ENCODE measurements around the gene CDON. TPM values are rescaled to one million over a fixed set of nuclear protein-coding genes. Genes with fewer than 3 reads are reported as not detected.

CDON gene
- polyA plus RNA-seq, 4 donors: 1.7 to 9.0 TPM; not detected in 2

DNA sequence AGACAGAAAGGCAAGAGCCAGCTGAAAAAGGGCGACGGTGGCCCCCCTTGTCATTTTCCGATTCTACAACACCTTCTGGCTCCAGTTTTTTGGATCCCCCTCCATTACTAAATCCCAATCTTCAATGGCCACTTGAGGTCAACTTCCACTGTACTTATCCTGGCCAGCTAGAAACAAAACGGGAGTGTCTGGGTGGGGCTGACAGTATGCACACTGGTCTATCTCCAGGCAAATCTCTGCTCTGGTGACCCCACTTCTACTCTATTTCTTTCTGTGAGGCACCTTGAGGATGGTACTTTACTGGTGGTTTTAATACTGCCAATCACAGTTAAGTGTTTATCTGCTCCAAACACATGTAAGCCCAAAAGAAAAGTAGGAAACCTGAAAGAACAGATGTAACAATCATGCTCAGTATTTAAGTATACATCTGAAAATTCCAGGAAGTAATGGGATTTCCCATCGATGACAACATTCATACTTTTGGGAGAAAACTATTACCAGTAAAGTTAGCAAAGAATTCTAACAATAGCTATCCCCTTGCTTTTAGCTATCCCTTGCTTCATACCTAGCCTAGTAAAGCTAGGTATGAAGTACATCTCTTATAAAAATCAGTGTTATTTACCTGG is 16.0 kb downstream of the CDON start:
- H3K9me3 ChIP-seq (ENCODE audit: control insufficient read depth in 2 of 2, insufficient read depth in 1 of 2, low read depth in 1 of 2, low read length in 1 of 2): no peaks in the 10 kb centered on the region
- H3K4me1 ChIP-seq (ENCODE audit: control insufficient read depth in 3 of 3, insufficient read depth in 2 of 3, low read depth in 1 of 3, low read length in 2 of 3): no peaks in the 10 kb centered on the region
- H3K4me3 ChIP-seq (ENCODE audit: low read depth in 1 of 3, low read length in 3 of 3): no peak overlapping the region
- DNase-seq (no peak), FAIRE-seq (no peak)
- no peaks in the 10 kb centered on the region for H3K27me3 ChIP-seq (ENCODE audit: control insufficient read depth in 3 of 3, insufficient read depth in 3 of 3, low read length in 3 of 3)
- peaks cover 0 to 7% (median 0%) of the 10 kb centered on the region in 3 donors for H3K36me3 ChIP-seq (ENCODE audit: control insufficient read depth in 3 of 3, insufficient read depth in 2 of 3, low read depth in 1 of 3, low read length in 3 of 3)
- 77 to 82% (median 79%) methylated on average over 5 of the region's 5 CpGs for WGBS, 3 donors
- no peak overlapping the region for H3K27ac ChIP-seq (ENCODE audit: low read depth in 1 of 3, low read length in 2 of 3)

- H3K9me3 ChIP-seq (ENCODE audit: control insufficient read depth in 2 of 2, insufficient read depth in 1 of 2, low read depth in 1 of 2, low read length in 1 of 2): no peaks in the 10 kb centered on the region
- FAIRE-seq: no peak
These were observed 23.0 kb downstream of the CDON start for GRCh38 chr11:126039485-126040271.

DNA sequence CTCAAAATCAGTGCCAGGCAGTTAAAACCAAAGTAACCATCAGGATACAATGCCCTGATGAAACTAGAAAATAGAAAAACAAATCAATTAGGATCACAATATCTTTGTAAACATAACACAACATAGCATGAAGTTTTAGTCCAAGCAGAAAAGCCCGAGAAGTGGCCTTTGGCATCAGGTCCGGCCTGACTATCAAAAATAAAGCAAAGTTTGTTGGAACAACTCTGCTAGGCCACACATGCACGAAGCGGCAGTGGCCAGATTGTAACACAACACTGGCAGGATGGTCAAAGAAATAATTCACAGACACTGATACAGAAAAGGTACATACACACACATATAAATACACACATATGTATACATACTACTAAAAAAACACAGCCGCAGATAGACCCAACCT is 26.9 kb downstream of the CDON start:
- Histone ChIP-seq H3K27me3 (ENCODE audit: control insufficient read depth in 3 of 3, insufficient read depth in 3 of 3, low read length in 3 of 3) (peaks cover 0 to 3% (median 0%) of the 10 kb centered on the region in 3 donors), H3K9me3 (ENCODE audit: control insufficient read depth in 2 of 2, insufficient read depth in 1 of 2, low read depth in 1 of 2, low read length in 1 of 2) (no peaks in the 10 kb centered on the region), H3K4me3 (ENCODE audit: low read depth in 1 of 3, low read length in 3 of 3) (no peak overlapping the region), H3K27ac (ENCODE audit: low read depth in 1 of 3, low read length in 2 of 3) (no peak overlapping the region), H3K4me1 (ENCODE audit: control insufficient read depth in 3 of 3, insufficient read depth in 2 of 3, low read depth in 1 of 3, low read length in 2 of 3) (peaks cover 0 to 4% (median 0%) of the 10 kb centered on the region in 3 donors), H3K36me3 (ENCODE audit: control insufficient read depth in 3 of 3, insufficient read depth in 2 of 3, low read depth in 1 of 3, low read length in 3 of 3) (peaks cover 0 to 3% (median 0%) of the 10 kb centered on the region in 3 donors)
- 87 to 94% (median 88%) methylated on average over 5 of the region's 5 CpGs for WGBS, 3 donors
- FAIRE-seq (no peak), DNase-seq (no peak)

More at GRCh38 chr11:126039485-126040271, 23.0 kb downstream of the CDON start:
- DNase-seq: no peak
- no peaks in the 10 kb centered on the region for H3K27me3 ChIP-seq (ENCODE audit: control insufficient read depth in 3 of 3, insufficient read depth in 3 of 3, low read length in 3 of 3)
- H3K27ac ChIP-seq (ENCODE audit: low read depth in 1 of 3, low read length in 2 of 3): no peak overlapping the region
- no peaks in the 10 kb centered on the region for H3K4me1 ChIP-seq (ENCODE audit: control insufficient read depth in 3 of 3, insufficient read depth in 2 of 3, low read depth in 1 of 3, low read length in 2 of 3)
- 84 to 88% (median 85%) methylated on average over 9 of the region's 9 CpGs for WGBS, 3 donors
- peaks cover 0 to 6% (median 0%) of the 10 kb centered on the region in 3 donors for H3K36me3 ChIP-seq (ENCODE audit: control insufficient read depth in 3 of 3, insufficient read depth in 2 of 3, low read depth in 1 of 3, low read length in 3 of 3)
- H3K4me3 ChIP-seq (ENCODE audit: low read depth in 1 of 3, low read length in 3 of 3): no peak overlapping the region

DNA sequence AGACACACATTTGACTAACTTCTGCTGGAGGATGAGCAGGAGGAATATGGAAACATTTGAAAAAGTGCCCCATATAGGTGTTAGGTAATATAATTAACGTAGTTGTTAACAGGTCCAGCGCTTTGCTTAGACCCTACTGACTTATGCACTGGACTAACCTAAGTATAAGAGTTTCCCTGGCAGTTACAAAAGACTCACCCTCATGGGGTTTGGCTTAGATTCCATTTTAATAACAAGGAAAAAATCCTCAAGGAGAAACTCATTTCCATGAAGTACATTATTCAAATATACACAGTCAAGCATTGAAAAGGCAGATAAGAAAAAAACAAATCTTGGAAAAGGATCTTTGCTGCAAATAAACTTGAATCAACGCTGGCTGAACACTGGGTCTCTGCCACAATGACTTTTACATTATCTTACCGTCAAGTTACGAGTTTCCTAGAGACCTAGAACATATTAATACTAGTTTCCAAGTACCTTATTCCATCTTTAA is 27.7 kb downstream of the CDON start:
- Histone ChIP-seq H3K27me3 (ENCODE audit: control insufficient read depth in 3 of 3, insufficient read depth in 3 of 3, low read length in 3 of 3) (peaks cover 0 to 3% (median 0%) of the 10 kb centered on the region in 3 donors), H3K4me3 (ENCODE audit: low read depth in 1 of 3, low read length in 3 of 3) (no peak overlapping the region), H3K36me3 (ENCODE audit: control insufficient read depth in 3 of 3, insufficient read depth in 2 of 3, low read depth in 1 of 3, low read length in 3 of 3) (peaks cover 0 to 3% (median 0%) of the 10 kb centered on the region in 3 donors), H3K4me1 (ENCODE audit: control insufficient read depth in 3 of 3, insufficient read depth in 2 of 3, low read depth in 1 of 3, low read length in 2 of 3) (peaks cover 0 to 7% (median 0%) of the 10 kb centered on the region in 3 donors), H3K27ac (ENCODE audit: low read depth in 1 of 3, low read length in 2 of 3) (no peak overlapping the region), H3K9me3 (ENCODE audit: control insufficient read depth in 2 of 2, insufficient read depth in 1 of 2, low read depth in 1 of 2, low read length in 1 of 2) (no peaks in the 10 kb centered on the region)
- DNase-seq: no peak
- FAIRE-seq: no peak
- WGBS, 3 donors: 66 to 81% (median 69%) methylated on average over 5 of the region's 5 CpGs

DNA sequence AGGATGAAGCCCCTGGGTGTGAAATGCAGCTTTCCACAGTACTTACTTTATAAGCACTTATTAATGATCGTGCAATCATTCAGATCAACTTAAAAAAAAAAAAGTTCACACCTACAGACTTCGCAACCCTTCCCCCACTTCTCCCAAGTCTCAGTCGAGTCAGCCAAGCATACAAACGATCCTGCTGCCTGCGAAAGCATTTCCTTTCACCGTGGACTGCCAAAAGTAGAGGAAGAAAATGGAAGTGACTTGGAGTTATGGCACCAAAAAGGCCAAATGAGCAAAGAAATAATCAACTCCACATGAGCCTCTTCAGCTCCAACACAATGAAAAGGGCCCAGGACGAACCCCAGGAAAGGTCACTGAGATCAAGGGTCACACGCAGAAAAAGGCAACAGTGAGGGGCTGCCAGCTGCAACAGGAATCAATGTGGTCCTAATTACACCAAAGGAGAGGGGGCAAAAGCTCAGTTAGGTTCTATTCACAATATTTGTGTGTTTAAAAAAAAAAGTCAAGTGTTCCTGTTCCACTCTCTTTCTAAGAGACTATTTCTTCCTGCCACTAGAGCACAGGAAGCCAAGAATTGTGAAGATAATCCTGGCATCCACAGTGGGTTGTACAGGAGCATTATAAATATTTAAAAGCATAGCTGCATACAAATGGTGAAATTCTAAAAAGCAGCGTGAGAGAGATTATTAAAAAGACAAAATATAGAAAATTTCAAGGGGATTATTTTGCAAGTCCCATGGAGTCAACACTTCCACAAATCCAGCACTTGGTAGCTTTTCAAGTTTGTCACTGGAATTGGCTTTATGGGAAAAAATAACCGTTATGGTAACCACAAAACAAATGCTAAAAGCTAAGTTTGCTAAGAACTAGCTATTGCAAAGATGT is 28.4 kb downstream of the CDON start:
- no peak overlapping the region for H3K27ac ChIP-seq (ENCODE audit: low read depth in 1 of 3, low read length in 2 of 3)
- no peak overlapping the region for H3K4me3 ChIP-seq (ENCODE audit: low read depth in 1 of 3, low read length in 3 of 3)
- peaks cover 0 to 9% (median 0%) of the 10 kb centered on the region in 3 donors for H3K4me1 ChIP-seq (ENCODE audit: control insufficient read depth in 3 of 3, insufficient read depth in 2 of 3, low read depth in 1 of 3, low read length in 2 of 3)
- H3K36me3 ChIP-seq (ENCODE audit: control insufficient read depth in 3 of 3, insufficient read depth in 2 of 3, low read depth in 1 of 3, low read length in 3 of 3): peaks cover 0 to 3% (median 0%) of the 10 kb centered on the region in 3 donors
- no peaks in the 10 kb centered on the region for H3K9me3 ChIP-seq (ENCODE audit: control insufficient read depth in 2 of 2, insufficient read depth in 1 of 2, low read depth in 1 of 2, low read length in 1 of 2)
- no peak for DNase-seq
- H3K27me3 ChIP-seq (ENCODE audit: control insufficient read depth in 3 of 3, insufficient read depth in 3 of 3, low read length in 3 of 3): peaks cover 0 to 3% (median 0%) of the 10 kb centered on the region in 3 donors
- 46 to 81% (median 70%) methylated on average over 10 of the region's 10 CpGs for WGBS, 3 donors
- FAIRE-seq: no peak

- peaks cover 0 to 3% (median 0%) of the 10 kb centered on the region in 3 donors for H3K27me3 ChIP-seq (ENCODE audit: control insufficient read depth in 3 of 3, insufficient read depth in 3 of 3, low read length in 3 of 3)
- H3K27ac ChIP-seq (ENCODE audit: low read depth in 1 of 3, low read length in 2 of 3): no peak overlapping the region
- FAIRE-seq (no peak), DNase-seq (no peak)
- H3K36me3 ChIP-seq (ENCODE audit: control insufficient read depth in 3 of 3, insufficient read depth in 2 of 3, low read depth in 1 of 3, low read length in 3 of 3): peaks cover 0 to 3% (median 0%) of the 10 kb centered on the region in 3 donors
- no peaks in the 10 kb centered on the region for H3K9me3 ChIP-seq (ENCODE audit: control insufficient read depth in 2 of 2, insufficient read depth in 1 of 2, low read depth in 1 of 2, low read length in 1 of 2)
- H3K4me3 ChIP-seq (ENCODE audit: low read depth in 1 of 3, low read length in 3 of 3): no peak overlapping the region
- H3K4me1 ChIP-seq (ENCODE audit: control insufficient read depth in 3 of 3, insufficient read depth in 2 of 3, low read depth in 1 of 3, low read length in 2 of 3): peaks cover 0 to 9% (median 0%) of the 10 kb centered on the region in 3 donors
- WGBS, 3 donors: 94 to 95% (median 95%) methylated on average over 7 of the region's 7 CpGs
These were observed 30.3 kb downstream of the CDON start for GRCh38 chr11:126032375-126032774.

GRCh38 chr11:126029805-126030204 is 32.9 kb downstream of the CDON start:
- DNase-seq: peak; percentile 11 to 78
- peak overlapping the region in 1 of 3 donors; percentile 64 for H3K27ac ChIP-seq (ENCODE audit: low read depth in 1 of 3, low read length in 2 of 3)
- FAIRE-seq: no peak
- no peaks in the 10 kb centered on the region for H3K36me3 ChIP-seq (ENCODE audit: control insufficient read depth in 3 of 3, insufficient read depth in 2 of 3, low read depth in 1 of 3, low read length in 3 of 3)
- H3K4me1 ChIP-seq (ENCODE audit: control insufficient read depth in 3 of 3, insufficient read depth in 2 of 3, low read depth in 1 of 3, low read length in 2 of 3): peaks cover 0 to 9% (median 0%) of the 10 kb centered on the region in 3 donors
- peaks cover 0 to 3% (median 0%) of the 10 kb centered on the region in 3 donors for H3K27me3 ChIP-seq (ENCODE audit: control insufficient read depth in 3 of 3, insufficient read depth in 3 of 3, low read length in 3 of 3)
- no peaks in the 10 kb centered on the region for H3K9me3 ChIP-seq (ENCODE audit: control insufficient read depth in 2 of 2, insufficient read depth in 1 of 2, low read depth in 1 of 2, low read length in 1 of 2)
- WGBS, 3 donors: 33 to 58% (median 56%) methylated on average over 2 of the region's 2 CpGs
- no peak overlapping the region for H3K4me3 ChIP-seq (ENCODE audit: low read depth in 1 of 3, low read length in 3 of 3)

GRCh38 chr11:126029237-126029636 is 33.4 kb downstream of the CDON start:
- Histone ChIP-seq H3K4me1 (ENCODE audit: control insufficient read depth in 3 of 3, insufficient read depth in 2 of 3, low read depth in 1 of 3, low read length in 2 of 3) (peaks cover 0 to 9% (median 0%) of the 10 kb centered on the region in 3 donors), H3K36me3 (ENCODE audit: control insufficient read depth in 3 of 3, insufficient read depth in 2 of 3, low read depth in 1 of 3, low read length in 3 of 3) (no peaks in the 10 kb centered on the region), H3K27ac (ENCODE audit: low read depth in 1 of 3, low read length in 2 of 3) (no peak overlapping the region), H3K27me3 (ENCODE audit: control insufficient read depth in 3 of 3, insufficient read depth in 3 of 3, low read length in 3 of 3) (peaks cover 0 to 3% (median 0%) of the 10 kb centered on the region in 3 donors), H3K9me3 (ENCODE audit: control insufficient read depth in 2 of 2, insufficient read depth in 1 of 2, low read depth in 1 of 2, low read length in 1 of 2) (no peaks in the 10 kb centered on the region), H3K4me3 (ENCODE audit: low read depth in 1 of 3, low read length in 3 of 3) (no peak overlapping the region)
- DNase-seq: no peak
- FAIRE-seq: no peak
- whole genome bisulfite sequencing, 3 donors: 73 to 85% (median 80%) methylated on average over 4 of the region's 4 CpGs

All from small intestine (tissue), 7 donors.